Kidney (tissue), 14 donors: ENCODE results near the gene IL1B. TPM values are rescaled to one million over a fixed set of nuclear protein-coding genes. Genes with fewer than 3 reads are reported as not detected.

Source experiments
- DNase-seq, 5 donors: peaks; one replicate each; pipeline ENCODE4 v3.0.0-alpha.2; 2013 to 2020
- FAIRE-seq: peaks from 2 replicates; lab custom pipeline; 2012; peaks lifted over from hg19 to GRCh38; lab: Jason Lieb, UNC
- H3K27ac ChIP-seq, 2 donors: one replicate each; pipeline ENCODE4 v1.7.0; 2013; ENCODE audit warnings: low read depth in 2 of 2, low read length in 2 of 2, inconsistent platforms in 1 of 2
- H3K27me3 ChIP-seq: one replicate; pipeline ENCODE4 v1.7.1; 2013; ENCODE audit warnings: low read length, inconsistent platforms; ENCODE audit not compliant: control insufficient read depth, insufficient read depth
- H3K36me3 ChIP-seq, 3 donors: one replicate each; pipeline versions ENCODE4 v1.7.0 to v1.7.1; 2013; ENCODE audit warnings: low read length in 3 of 3, control low read depth in 1 of 3, inconsistent platforms in 1 of 3; ENCODE audit not compliant: insufficient read depth in 3 of 3, control insufficient read depth in 2 of 3
- H3K4me1 ChIP-seq, 3 donors: one replicate each; pipeline versions ENCODE4 v1.7.0 to v1.7.1; 2013; ENCODE audit warnings: low read length in 3 of 3, inconsistent platforms in 1 of 3, low read depth in 1 of 3; ENCODE audit not compliant: control insufficient read depth in 2 of 3, insufficient read depth in 2 of 3
- H3K4me3 ChIP-seq, 3 donors: one replicate each; pipeline versions ENCODE4 v1.7.0 to v1.8.1; 2013; ENCODE audit warnings: low read length in 3 of 3, control low read depth in 1 of 3, inconsistent platforms in 1 of 3
- H3K9ac ChIP-seq, 3 donors: one replicate each; pipeline versions ENCODE4 v1.7.0 to v1.7.1; 2013; ENCODE audit warnings: low read length in 3 of 3, control low read depth in 1 of 3, inconsistent platforms in 1 of 3
- H3K9me3 ChIP-seq, 3 donors: one replicate each; pipeline versions ENCODE4 v1.7.0 to v1.7.1; 2013; ENCODE audit warnings: low read length in 3 of 3, control low read depth in 1 of 3, inconsistent platforms in 1 of 3; ENCODE audit not compliant: control insufficient read depth in 2 of 3, insufficient read depth in 1 of 3
- intact Hi-C: fragments of 100-400 bp; cut with DNase I; formaldehyde crosslinking; loops from one replicate; pipeline ENCODE4 v1.11.1; 2022
- polyA plus RNA-seq: library from polyadenylated mRNA; stranded (reverse); fragments of 350-450 nt; fragmentation: Illumina TruSeq; extraction: RNeasy Lipid Tissue Mini Kit (QIAGEN cat#74804); gene quantifications from one replicate; pipeline ENCODE4 v1.2.3, GENCODE V29; 2014; ENCODE audit warnings: low read depth, low replicate concordance; ENCODE audit not compliant: insufficient read depth
- total RNA-seq: library from RNA; stranded (reverse); fragmentation: NEBNext Ultra II Directional; extraction: Animal tissue kit (Norgen Biotek cat#: 25700); gene quantifications from one replicate; pipeline ENCODE4 v1.2.1, GENCODE V29; 2021
- TF ChIP-seq, protein P1 (sequence below): IDR thresholded peaks from 3 replicates; pipeline ENCODE4 v1.5.1; 2012; ENCODE audit warnings: mild to moderate bottlenecking, moderate library complexity, borderline replicate concordance; ENCODE audit not compliant: insufficient read depth; ENCODE audit errors: extremely low read depth
- donor health status: control.
- donor health status: control.
- donor health status: control.
- donor health status: control.
- donor health status: control.
- donor health status: DM: yes; HTN: yes; CAD: no.
- donor health status: Normal renal cell carcinoma (clear cell type).

The IL1B gene
- total and polyA plus RNA-seq, 2 donors from 2014 or later: 0.56 to 2.9 TPM

GRCh38 chr2:112831946-112832840 is 4.4 kb downstream of the IL1B start:
- Histone ChIP-seq H3K4me3 (no peak overlapping the region), H3K36me3 (no peaks in the 10 kb centered on the region), H3K9ac (no peak overlapping the region), H3K27ac (no peak overlapping the region), H3K27me3 (no peaks in the 10 kb centered on the region), H3K9me3 (no peaks in the 10 kb centered on the region), H3K4me1 (peaks cover 0 to 14% (median 6%) of the 10 kb centered on the region in 3 donors)
- TF ChIP-seq, protein P1, sequence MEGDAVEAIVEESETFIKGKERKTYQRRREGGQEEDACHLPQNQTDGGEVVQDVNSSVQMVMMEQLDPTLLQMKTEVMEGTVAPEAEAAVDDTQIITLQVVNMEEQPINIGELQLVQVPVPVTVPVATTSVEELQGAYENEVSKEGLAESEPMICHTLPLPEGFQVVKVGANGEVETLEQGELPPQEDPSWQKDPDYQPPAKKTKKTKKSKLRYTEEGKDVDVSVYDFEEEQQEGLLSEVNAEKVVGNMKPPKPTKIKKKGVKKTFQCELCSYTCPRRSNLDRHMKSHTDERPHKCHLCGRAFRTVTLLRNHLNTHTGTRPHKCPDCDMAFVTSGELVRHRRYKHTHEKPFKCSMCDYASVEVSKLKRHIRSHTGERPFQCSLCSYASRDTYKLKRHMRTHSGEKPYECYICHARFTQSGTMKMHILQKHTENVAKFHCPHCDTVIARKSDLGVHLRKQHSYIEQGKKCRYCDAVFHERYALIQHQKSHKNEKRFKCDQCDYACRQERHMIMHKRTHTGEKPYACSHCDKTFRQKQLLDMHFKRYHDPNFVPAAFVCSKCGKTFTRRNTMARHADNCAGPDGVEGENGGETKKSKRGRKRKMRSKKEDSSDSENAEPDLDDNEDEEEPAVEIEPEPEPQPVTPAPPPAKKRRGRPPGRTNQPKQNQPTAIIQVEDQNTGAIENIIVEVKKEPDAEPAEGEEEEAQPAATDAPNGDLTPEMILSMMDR: no peak
- FAIRE-seq (no peak), DNase-seq (no peak)
- intact Hi-C loops: no loop called here

GRCh38 chr2:112831513-112831845 is 5.1 kb downstream of the IL1B start:
- H3K36me3 ChIP-seq: no peaks in the 10 kb centered on the region

DNA sequence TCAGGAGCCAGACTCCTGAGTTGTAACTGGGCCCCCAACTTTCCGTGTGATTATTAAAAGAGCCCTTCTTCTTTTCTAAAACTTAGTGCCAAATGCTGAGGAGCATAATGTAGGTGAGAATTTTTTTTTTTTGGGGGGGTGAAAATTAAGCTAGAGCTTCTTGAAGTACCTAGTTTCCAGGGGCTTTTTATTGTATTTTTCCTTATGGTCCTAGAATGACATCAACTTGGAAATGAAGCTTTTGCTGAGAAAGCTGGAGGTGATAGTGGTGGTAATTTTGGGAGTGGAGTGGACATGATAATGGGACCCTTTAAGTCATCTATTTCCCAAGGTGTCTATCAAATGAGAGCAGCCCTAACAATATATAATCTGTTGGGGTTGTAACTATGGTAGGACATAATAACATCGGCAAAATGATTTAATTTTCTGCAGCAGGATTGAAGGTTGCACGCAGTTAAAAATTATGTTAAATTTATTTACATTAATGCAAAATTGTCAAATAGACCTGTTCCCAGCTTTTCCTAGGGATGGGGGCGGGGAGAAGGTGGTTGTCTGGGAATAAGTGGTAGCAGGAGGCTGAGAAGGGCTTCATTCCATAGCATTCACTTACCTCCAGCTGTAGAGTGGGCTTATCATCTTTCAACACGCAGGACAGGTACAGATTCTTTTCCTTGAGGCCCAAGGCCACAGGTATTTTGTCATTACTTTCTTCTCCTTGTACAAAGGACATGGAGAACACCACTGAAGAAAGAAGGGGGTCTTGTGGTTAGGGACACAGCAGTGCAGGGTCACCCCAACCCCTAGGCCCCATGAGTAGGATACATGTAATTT is 5.7 kb downstream of the IL1B start:
- Histone ChIP-seq H3K27ac (no peak overlapping the region), H3K36me3 (no peaks in the 10 kb centered on the region), H3K4me3 (no peak overlapping the region), H3K4me1 (peaks cover 0 to 14% (median 6%) of the 10 kb centered on the region in 3 donors), H3K27me3 (no peaks in the 10 kb centered on the region), H3K9ac (no peak overlapping the region), H3K9me3 (no peaks in the 10 kb centered on the region)
- TF ChIP-seq, protein P1: no peak
- intact Hi-C loops: no loop called here
- DNase-seq (no peak), FAIRE-seq (no peak)

More at GRCh38 chr2:112831513-112831845, 5.1 kb downstream of the IL1B start:
- TF ChIP-seq, protein P1: no peak
- Histone ChIP-seq H3K4me1 (peaks cover 0 to 14% (median 6%) of the 10 kb centered on the region in 3 donors), H3K27me3 (no peaks in the 10 kb centered on the region), H3K9ac (no peak overlapping the region), H3K27ac (no peak overlapping the region), H3K9me3 (no peaks in the 10 kb centered on the region), H3K4me3 (no peak overlapping the region)
- DNase-seq (peak in 1 of 5 donors; percentile 23), FAIRE-seq (no peak)
- intact Hi-C loops: no loop called here
